ENCODE data around the gene ART4.
A peak's percentile ranks its signal among the peaks of the same experiment; 100 is the strongest.

ART4 gene

GRCh38 chr12:14843425-14843887 lies at the start of gene ART4:
Gene ART4 (minus strand): TSS chr12:14843526. CDS start chr12:14843113, 413 bp downstream.
- TF ChIP-seq CTCF (conservative IDR thresholded peaks at IDR 0.05; ENCODE audit: low read length), result no peak
- no peak within 1 kb of the TSS for H3K4me3 ChIP-seq (ENCODE audit: low read length)
- no peak for DNase-seq (ENCODE audit: low read depth)

GRCh38 chr12:14892726-14893505 lies 49.6 kb upstream of the ART4 start:
- DNase-seq (ENCODE audit: low read depth), result no peak
- no peak overlapping the region for H3K4me3 ChIP-seq (ENCODE audit: low read length)
- no peak; the same call in 1 of the 2 replicates for TF ChIP-seq CTCF (conservative IDR thresholded peaks at IDR 0.05; ENCODE audit: low read length)

- no peak for TF ChIP-seq CTCF (conservative IDR thresholded peaks at IDR 0.05; ENCODE audit: low read length)
- H3K4me3 ChIP-seq (ENCODE audit: low read length), result no peak overlapping the region
- DNase-seq (ENCODE audit: low read depth), result no peak
These were observed 47.4 kb upstream of the ART4 start for GRCh38 chr12:14890701-14891100.

GRCh38 chr12:14886271-14886670 lies 42.9 kb upstream of the ART4 start:
- no peak overlapping the region for H3K4me3 ChIP-seq (ENCODE audit: low read length)
- no peak for TF ChIP-seq CTCF (conservative IDR thresholded peaks at IDR 0.05; ENCODE audit: low read length)
- no peak for DNase-seq (ENCODE audit: low read depth)

- peak; percentile 24 for DNase-seq (ENCODE audit: low read depth)
- TF ChIP-seq CTCF (conservative IDR thresholded peaks at IDR 0.05; ENCODE audit: low read length), result no peak
- H3K4me3 ChIP-seq (ENCODE audit: low read length), result peak within 1 kb of the TSS; percentile 3; the same call in 1 of the 2 replicates
These were observed 42.4 kb upstream of the ART4 start, which contains the start of gene MGP for GRCh38 chr12:14885718-14886221. Gene MGP (minus strand): TSS chr12:14885854. CDS start chr12:14885791, 63 bp downstream.

- peak; percentile 61 for DNase-seq (ENCODE audit: low read depth)
- H3K4me3 ChIP-seq (ENCODE audit: low read length), result no peak overlapping the region
- TF ChIP-seq CTCF (conservative IDR thresholded peaks at IDR 0.05; ENCODE audit: low read length), result no peak
These were observed 41.1 kb upstream of the ART4 start for GRCh38 chr12:14884458-14884878.

GRCh38 chr12:14883686-14884085 lies 40.4 kb upstream of the ART4 start:
- H3K4me3 ChIP-seq (ENCODE audit: low read length), result no peak overlapping the region
- no peak for TF ChIP-seq CTCF (conservative IDR thresholded peaks at IDR 0.05; ENCODE audit: low read length)
- no peak for DNase-seq (ENCODE audit: low read depth)
